Measurements from ENCODE around the gene EDEM3. TPM values are rescaled to one million over a fixed set of nuclear protein-coding genes. Genes with fewer than 3 reads are reported as not detected.

The EDEM3 gene
- total and polyA plus RNA-seq, 2 of the 8 experiments (the other 6 are each of a cell fraction or from before 2014, with no cell fraction given): 1.6 to 14.0 TPM

GRCh38 chr1:184649451-184649888 is 105.2 kb downstream of the EDEM3 start (continued):
- TF ChIP-seq POLR2AphosphoS5 (IDR thresholded peaks at IDR 0.05; ENCODE audit: low read depth, low read length) (no peak), POLR2A (IDR thresholded peaks at IDR 0.05; ENCODE audit: control extremely low read depth in 1 of 2, low read depth in 2 of 2, low read length in 2 of 2) (no peak)

Measured in H1 (cell line).